ENCODE measurements around the gene PPFIBP1.
"Not testable (repeated sequence)": the region's sequence is repeated elsewhere in the genome, so short reads cannot be mapped to it uniquely, and the experiment has no call there.

Gene PPFIBP1

DNA sequence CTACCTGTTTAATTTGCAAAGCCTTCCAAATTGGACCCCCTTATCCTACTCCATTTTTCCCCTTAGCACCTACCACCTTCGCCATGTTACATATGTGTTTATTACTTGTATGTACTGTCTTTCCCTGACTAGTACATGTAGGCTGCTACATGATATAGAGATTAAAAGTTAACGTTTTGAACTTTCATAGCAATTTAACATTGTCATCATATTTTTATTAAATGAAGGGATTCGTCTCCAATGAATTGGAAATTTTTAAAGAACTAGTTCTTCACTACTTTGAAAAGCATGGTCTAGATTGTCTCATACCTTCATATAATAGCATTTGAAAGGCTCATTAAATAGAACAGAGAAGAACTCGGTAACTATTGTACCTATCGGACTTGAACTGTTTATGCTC lies 107.4 kb downstream of the PPFIBP1 start:
- no peak for DNase-seq

DNA sequence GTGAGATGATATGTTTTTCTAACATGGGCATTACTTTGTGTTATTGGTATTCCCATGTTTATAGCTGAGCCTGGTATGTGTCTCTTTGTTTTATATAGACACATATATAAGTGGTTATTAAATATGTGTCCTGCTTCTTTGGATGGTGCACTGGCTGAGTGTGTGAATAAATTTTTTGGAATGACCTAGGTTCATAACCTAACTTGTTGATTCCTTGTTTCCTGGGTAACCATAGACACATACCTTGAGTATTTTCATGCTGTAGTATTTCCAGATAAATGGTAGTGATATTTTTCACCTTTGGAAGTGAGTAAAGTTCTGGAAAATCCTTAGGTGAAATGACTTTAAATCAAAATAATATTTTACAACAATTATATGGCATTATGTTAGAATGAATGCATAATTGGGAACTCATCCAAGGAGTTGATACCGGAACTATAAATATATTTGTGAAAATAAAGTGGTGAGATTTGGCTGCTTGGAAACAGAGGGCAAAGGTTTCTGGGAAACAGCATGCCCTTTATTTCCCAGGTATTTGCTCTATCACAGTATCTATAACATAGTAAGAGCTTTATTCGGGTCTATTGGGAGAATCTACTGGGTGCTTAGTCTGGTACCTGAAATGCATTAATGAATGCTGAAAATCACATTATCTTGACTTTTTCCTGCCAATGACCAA lies 107.9 kb downstream of the PPFIBP1 start:
- no peak for DNase-seq

DNA sequence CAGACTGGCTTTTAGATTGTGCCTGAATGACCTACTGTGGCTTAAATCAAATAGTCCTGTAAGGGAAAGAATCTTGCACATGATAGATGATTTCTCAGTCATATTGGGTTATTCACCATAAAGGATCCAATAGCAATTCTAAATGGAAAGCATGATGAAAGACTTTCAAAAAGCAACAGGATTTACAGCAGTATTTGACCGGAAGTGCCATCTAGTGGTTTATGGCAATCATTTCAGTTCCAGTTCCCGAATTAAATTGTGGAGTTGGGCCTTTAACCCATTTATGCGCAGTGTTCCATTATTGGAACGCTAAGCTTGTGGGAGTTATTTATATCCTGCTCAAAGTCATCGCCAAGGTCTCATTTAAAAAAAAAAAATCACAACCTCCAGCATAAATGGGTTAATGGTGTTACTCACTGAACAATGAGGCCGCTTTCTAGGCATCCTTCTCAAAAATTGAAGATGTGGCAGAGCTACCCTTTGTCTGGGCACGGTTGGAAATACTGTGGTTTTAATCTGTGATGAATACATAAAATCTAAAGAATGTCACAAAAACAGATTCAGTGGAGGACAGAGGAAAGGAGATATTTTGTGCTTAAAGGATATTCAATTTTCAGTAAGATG lies 111.5 kb downstream of the PPFIBP1 start:
- DNase-seq: no peak

DNA sequence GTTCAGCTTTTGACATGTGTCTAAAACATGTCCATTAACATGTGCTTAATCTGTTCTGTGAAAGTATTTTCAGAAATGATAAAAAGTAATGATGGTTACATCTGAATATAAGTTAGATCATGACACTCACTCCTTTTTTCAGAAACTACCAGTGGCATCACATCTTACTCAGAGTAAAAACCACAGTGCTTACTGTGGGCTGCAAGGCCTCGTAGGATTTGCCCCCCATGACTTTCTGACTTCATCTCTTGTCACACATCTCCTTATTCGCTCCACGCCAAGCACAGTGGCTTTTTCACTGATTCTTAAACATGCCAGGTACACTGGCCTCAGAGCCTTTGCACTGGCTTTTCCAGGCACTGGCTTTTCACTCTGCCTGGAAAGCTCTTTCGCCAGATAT lies 112.6 kb downstream of the PPFIBP1 start:
- not testable (repeated sequence) for DNase-seq

DNA sequence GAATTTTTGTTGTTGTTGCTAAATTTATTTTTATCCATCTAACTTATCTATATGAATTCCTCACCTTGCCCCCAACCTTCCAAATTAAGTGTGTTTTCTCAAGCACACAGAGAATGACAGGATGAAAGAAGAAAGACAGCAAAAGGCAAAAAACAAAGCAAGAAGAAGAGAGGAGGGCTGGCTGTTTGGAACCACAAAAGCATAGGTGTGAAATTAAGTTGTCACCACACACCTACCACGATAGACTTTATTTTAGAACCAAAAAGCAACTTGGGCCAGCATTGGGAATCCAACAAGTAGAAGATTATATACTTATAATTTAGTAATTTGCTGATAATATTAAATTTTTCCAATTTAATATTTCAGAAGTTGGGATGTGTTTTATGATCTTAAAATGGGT lies 113.5 kb downstream of the PPFIBP1 start:
- DNase-seq: no peak

DNA sequence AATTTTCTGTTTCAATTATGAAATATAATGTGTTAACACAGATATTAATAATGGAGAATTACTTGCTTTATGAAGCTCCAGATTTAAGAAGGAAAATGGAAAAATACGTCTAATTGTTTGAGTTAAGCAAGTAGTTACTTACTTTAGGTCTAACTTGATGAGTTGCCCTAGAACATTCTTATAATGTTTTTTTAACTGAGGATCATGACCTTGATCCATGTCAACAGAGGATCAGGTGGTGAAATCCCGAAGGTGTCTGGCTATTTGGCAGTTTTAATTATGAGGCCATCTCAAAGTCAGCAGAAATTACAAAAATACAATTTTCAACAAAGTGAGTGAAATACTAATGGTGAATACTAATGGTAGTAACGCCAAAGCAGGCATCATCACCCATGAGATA lies 115.3 kb downstream of the PPFIBP1 start:
- no peak for DNase-seq

DNA sequence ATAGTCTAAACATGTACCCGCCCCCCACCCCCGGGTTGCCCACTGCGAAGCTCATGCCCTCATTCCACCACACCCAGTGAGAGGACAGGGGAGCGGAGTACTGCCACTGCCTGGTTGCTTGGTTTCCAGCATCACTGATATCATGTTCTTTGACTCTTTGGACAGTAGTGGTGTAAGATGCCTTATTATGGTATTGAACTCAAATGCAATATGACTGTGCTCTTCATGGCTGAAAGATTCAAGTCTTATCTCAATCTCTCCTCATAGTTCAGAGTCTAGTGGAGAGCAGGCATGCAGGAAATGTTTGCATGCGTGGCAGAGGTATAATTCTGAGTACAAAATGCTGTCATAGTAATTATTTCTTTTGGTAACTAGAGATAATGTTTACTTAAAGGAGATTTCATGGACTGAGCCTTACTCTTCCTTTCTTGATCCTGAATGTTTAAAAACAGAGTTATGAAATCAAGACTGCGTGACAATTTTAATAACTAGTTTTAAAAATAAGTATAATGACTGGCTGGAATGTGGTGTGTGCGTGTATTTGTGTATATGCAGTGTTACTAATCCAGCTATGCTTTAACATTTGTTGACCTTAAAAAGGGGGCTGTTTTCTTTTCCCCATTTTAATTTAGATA lies 116.7 kb downstream of the PPFIBP1 start:
- DNase-seq: not testable (repeated sequence)

DNA sequence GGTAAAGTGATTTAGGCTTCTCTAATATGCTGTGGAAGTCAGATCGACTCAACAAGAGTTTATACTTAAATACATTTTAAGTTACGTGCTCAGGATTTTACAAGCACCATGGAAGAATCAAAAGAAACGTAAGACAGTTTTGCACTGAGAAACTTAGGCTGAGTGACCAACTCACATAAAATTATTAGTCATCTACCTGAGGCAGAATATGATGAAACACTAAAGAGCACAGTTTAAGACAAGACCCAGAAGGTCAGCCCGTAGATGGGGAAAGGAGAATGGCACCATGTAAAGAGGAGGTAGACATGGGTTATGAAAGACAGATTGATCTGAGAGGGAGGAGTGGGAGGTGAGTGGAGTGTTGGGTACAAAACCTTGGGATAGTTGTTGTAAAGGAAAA lies 118.4 kb downstream of the PPFIBP1 start:
- not testable (repeated sequence) for DNase-seq

DNA sequence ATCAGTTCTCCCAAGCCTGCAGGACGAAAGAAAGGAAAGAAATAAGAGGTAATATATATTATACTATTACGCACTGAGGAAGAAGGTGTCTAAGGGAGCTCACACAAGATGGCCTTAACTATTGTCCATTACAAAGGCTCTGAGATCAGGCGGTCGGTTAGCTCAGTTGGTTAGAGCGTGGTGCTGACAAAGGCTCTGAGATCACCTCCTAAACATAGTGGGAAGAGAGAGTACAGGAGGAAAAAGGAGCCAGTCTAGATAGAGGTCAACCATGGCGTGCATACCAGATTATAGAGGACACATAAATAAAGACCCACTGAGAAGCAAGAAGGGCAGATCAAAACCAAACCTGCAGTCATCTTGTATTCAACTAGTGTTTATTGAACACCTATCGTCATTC lies 118.9 kb downstream of the PPFIBP1 start:
- not testable (repeated sequence) for DNase-seq

DNA sequence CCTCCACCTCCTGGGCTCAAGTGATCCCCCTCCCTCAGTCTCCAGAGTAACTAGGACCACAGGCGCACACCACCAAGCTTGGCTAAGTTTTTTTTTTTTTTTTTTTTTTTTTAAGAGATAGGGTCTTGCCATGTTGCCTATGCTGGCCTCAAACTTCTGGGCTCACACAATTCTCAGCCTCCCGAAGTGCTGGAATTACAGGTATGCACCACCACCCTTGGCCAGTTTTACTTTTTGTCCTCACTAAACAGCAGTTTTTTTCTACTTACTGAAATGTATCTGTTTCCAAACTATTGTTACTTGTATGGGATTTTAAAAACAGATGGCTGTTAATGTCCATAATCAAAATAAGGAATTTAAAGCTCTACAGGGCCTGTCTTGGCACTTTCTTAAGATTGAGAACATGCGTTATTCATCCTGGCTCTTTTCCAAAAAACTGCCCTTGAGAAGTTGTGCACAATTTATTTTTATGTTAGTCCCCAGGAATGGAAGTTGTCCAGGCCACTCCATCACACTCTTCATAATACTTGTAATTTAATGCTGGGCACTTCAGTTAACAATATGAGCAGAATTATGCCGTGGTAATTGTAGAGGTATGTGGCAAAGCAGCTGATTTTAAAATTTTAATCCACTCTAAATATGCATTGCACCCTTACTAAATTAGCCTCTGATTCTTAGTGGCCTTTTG lies 120.3 kb downstream of the PPFIBP1 start:
- no peak for DNase-seq

DNA sequence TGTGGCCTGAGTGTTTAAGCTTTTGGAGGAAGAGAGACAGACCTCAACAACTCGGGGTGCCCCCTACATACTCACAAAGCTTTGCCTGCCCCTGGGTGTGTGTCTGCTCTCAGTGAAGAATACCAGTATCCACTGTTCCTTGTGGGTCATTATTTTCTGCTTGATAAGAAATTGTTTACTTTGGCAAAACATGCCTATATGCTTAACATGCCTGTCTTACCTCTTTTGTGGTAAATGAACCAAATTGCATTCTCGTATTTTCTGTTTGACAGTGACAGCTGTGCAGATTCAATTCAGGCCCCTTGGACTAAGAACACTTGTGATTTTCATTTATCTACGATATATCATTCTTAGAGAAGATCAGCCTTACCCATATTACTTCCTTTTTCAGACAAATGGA lies 121.7 kb downstream of the PPFIBP1 start:
- no peak for DNase-seq

DNA sequence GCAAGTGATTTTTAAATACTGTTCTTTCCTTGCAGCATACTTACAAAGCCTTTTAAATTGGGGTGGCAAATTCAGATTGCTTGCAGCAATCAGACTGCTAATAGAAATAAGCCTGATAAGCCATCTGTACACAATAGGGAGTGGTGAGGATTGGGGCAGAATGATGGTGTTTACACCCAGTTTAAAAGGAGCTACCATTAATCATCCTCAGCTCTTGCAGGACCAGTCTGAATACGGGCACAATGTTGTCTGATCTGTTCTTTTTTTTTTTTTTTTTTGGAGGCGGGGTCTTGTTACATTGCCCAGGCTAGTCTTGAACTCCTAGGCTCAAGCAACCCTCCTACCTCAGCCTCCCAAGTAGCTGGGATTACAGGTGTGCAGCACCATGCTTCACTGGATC lies 122.1 kb downstream of the PPFIBP1 start:
- DNase-seq: no peak

DNA sequence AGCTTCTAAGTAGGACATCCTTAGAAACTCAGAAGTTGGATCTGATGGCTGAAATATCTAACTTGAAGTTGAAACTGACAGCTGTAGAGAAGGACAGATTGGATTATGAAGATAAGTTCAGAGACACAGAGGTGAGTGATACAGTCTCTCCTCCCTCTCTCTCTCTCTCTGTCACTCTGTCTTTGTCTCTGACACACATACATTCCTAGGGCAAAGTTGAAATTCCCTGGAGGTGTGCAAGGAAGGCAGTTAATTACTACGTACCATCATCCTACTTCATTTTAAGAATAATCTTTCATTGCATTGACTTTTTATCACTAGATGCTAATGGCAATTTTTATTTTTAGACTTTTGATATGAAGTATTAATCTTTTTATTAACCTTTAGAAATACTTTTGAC lies 126.0 kb downstream of the PPFIBP1 start:
- no peak for DNase-seq

DNA sequence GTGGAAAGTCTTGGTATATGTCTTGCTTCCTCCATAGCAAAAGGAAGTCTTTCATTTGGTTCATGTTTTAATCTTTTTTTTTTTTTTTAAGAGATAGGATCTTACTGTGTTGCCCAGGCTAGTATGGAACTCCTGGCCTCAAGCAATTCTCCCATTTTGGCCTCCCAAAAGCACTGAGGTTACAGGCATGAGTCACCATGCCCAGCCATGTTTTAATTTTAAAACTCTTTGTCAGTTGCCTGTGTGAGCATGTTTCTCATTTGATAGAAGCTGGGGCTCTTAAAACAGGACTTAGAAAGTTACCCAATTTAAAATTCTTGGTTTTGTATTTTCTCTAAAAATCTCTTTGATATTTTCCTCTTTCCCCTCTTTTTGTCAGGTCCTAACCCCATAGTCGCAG lies 127.2 kb downstream of the PPFIBP1 start:
- no peak for DNase-seq

DNA sequence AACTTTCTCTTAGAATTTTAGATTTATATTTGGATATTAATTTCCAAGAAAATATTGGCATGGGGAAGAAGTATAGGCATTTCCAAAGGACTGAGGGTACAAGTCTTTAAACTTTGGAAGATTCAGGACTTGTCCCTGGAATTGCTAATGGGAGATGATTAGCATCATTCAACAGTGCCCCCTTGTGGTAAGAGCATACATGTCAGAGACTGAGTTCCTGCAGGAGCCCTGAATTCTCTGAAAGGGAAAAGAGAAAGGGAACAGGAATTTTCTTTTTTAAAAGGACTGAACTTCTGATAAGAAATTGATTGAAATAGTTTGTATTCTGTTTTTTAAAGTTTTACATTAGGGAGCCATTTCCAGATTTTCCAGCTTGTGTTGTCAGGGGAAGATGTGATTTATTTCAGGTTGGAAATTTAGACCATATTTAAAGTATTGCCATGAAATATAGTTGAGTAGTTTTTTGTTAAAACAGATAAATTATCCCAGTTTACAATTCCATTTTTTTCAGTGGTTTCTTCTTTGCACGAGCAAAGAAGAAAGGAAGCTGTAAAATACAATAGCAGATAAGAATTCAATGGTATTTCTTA lies 128.3 kb downstream of the PPFIBP1 start:
- no peak for DNase-seq

DNA sequence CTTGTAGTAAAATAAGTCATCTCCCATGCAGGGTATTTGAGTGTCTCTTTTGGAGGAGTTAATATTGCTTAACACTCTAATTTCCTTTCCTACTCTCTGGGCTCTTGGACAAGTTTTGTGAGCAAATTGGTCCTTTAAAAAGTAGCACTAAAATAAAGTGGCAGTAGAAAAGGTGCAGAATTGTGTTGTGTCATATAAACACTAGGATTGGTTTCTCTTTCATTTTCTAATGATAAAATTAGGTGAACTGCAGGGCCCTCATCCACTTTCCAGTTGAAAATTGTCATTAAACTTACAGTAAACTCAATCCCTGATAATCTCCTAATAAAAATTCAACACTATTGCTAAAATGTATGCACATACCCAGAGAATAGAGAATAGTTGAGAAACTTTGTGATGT lies 129.7 kb downstream of the PPFIBP1 start:
- DNase-seq: no peak

DNA sequence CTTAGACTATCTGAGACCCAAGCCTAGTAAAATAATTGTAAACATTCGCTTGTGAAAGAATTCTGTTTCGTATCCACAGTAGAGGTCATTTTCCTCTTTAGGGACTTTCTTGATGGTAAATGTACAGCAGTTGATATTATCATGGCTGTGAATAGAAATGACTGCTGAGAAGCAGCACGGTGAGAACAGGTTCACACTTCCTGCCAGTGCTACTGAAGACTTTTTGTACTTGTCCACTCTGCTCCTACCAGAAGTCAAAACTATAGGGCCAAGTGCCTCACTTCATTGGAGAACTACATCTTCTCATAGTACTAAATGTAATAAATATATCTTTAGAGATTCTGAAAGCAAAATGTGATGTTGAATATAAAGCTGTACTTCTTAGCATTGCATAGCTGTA lies 131.5 kb downstream of the PPFIBP1 start:
- DNase-seq: not testable (repeated sequence)

DNA sequence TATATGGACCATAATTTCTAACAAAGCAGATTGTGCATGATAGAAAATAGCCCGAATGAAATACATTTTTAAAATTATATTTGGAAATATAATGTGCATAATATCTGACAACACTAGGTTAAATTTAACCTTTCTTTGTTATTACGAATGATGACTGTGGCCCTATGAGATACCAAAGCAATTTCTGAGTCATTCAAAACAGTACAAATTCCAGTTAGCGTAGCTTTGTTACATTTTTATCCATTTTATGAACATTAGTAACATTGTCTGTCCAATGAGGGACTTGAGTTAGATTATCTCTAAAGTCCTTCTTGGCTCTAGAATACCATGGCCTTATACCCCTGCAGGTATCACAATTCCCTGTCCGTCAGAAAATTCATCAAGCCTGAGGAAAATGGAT lies 133.3 kb downstream of the PPFIBP1 start:
- DNase-seq: no peak

DNA sequence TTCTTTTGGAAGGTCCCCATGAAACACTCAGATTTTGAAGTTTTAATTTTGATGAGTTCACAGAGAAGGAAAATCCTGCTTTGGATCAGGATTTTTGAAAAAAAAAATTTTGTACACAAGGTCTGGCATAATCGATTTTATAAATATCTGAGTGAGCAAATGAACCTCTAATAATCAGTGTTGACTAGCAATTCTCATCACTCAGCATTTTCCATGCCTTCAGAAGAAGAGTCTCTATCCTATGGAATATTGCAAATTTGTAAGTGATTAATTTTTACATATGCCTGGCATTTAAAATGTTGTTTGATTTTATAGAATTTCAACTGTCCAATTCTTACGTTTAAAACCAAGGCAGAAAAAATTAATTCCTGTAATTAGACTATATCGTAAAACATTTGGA lies 141.7 kb downstream of the PPFIBP1 start:
- DNase-seq: no peak

DNA sequence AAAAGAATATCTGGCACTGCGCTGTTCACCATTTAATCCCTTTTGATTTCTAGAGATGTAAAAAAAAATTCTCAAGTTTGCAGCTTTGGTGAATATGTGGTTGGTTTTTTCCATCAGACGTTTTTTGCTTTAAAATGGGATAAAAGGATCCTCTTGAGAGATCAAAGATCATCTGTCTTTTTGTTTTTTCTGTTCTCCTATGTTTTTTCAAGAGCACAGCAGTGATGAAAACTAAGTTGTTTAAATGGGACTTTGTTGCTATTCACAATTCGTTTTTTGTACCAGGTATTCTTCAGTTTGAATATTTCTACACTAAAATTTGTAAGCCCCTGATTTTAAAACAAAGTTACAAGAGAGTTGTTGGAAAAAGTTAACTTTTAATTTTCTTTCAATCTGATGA lies 142.5 kb downstream of the PPFIBP1 start:
- no peak for DNase-seq

DNA sequence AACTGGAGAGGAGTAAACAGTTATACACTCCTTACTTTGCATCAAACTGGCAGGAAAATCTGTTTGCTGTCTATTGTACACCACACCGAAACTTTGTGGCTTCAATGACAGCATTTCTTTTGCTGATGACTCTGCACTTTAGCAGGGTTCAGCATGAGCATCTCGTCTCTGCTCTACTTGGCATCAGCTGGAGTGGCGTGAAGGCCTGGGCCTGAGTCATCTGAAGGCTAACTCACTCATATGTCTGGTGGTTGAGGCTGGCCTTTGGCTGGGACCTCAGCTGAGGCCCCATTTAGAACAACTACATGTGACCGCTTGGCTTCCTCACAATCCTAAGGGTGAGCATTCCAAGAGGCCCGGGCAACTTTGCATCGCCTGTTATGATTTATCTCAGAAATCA lies 143.5 kb downstream of the PPFIBP1 start:
- no peak for DNase-seq

DNA sequence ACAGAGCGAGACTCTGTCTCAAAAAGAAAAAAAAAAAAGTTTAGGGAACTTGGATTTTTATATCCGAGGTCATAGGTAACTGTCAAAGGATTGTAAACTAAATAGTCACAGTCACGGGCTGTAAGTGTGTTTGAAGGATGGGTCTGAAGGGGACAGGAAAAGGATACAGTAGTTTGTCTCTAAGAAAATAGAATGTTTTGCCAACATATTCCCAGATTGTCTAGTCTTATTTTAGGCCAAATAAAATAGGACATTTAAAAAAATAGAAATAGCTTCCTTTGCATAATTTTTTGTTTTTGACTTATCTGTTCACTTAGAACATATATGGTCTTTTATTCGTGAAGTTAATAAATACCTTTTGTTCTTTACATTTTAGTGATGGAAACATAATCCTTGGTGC lies 148.0 kb downstream of the PPFIBP1 start:
- DNase-seq: no peak

DNA sequence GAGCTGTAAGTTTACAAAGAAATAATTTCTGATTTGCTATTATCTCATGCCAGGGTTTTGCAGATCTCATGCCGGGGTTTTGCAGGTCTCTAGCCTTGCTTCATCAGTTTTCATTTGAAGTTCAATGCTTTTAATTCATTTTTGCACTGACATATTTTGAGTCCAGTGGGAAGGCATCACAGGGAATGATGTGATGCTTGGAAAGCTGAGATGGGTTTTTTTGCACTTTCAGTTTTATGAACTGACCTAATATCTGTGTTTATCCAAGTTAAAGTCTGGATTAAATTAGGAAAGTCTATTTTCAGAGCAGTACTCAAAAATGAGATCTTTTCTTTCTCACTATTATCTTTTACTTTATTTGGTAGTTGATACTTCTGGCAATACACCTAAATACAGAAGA lies 148.6 kb downstream of the PPFIBP1 start:
- no peak for DNase-seq
